ENCODE measurements around the gene SMCO1.
"Not testable (repeated sequence)": the region's sequence is repeated elsewhere in the genome, so short reads cannot be mapped to it uniquely, and the experiment has no call there.

Gene SMCO1

GRCh38 chr3:196496183-196496582 is 19.0 kb downstream of the SMCO1 start:
- DNase-seq: no peak

DNA sequence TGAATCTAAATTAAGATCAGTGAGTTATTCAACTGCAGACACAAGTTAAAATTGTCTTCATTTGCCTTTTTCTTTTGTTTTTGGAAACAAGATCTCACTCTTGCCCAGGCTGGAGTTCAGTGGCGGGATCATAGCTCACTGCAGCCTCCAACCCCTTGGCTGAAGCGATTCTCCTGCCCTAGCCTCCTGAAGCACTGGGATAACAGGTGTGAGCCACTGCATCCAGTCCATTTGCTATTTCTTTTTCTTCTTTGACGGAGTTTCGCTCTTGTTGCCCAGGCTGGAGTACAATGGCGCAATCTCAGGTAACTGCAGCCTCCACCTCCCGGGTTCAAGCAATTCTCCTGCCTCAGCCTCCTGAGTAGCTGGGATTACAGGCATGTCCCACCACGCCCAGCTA is 21.9 kb downstream of the SMCO1 start:
- DNase-seq: no peak

GRCh38 chr3:196492080-196492479 is 23.1 kb downstream of the SMCO1 start:
- no peak for DNase-seq

DNA sequence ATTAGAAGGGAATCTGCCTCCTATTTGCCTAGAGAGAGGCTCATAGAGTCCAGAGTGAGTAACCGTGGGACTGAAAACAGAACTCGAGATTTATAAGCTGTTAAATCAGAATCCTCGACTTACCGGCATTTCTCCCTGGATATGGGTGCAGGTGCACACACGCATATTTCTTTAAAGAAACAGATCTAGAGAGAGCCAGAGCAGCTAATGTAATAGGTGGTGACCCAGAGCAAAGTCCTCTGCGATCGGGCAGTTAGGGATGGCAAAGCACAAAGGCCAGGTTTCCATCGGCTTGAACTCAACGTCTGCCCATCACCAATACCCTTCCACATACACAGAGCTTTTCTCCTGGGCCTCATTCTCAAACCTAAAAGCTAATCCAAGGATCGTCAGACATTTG is 25.4 kb downstream of the SMCO1 start:
- DNase-seq: no peak

- DNase-seq: no peak
These were observed 28.9 kb downstream of the SMCO1 start for GRCh38 chr3:196486263-196486662.

- no peak for DNase-seq
These were observed 37.5 kb downstream of the SMCO1 start for GRCh38 chr3:196477678-196478077.

DNA sequence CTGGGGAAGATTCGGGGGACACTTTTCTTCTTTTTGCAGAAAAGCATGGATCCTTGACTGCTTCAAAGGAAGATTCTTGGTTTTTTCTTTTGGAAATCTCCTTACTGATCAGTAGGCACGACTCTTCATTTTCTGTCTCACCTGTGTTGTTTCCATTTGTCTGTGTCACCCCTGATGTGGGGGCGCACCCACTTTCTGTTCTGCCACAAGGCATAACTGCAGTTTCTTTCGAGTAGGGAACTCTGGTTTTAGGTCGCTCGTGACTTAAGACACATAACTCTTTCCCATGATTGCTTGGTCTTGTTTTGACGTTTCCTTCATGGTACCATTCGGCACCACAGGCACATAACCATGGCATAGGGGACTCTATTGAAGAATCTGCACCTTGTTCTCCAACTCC is 42.9 kb downstream of the SMCO1 start:
- no peak for DNase-seq

DNA sequence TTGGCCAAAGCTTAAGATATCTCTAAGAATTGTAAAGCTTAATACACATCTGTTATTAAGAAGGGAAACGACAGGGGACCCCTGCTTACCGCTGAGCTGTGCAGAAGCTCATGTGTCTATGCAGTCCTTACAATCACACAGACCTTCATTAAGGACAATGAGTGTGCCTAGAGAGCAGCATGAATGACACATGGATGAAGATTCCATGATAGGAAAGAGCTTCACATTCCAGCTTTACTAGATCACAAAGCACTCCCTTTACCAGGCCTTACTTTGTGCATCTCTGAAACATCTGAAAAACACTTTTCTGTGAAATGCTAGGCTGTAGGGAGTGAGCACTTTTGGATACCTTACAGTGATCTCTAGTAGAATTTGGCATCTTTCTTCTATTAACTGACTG is 43.6 kb downstream of the SMCO1 start:
- no peak for DNase-seq

DNA sequence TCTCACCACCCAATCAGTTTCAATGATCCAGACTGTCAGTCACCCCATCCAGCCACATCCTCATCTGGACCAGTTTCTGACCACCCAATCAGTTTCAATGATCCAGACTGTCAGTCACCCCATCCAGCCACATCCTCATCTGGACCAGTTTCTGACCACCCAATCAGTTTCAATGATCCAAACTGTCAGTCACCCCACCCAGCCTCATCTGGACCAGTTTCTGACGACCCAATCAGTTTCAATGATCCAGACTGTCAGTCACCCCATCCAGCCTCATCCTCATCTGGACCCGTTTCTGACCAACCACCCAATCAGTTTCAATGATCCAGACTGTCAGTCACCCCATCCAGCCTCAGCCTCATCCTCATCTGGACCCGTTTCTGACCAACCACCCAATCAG is 45.0 kb downstream of the SMCO1 start:
- DNase-seq: not testable (repeated sequence)

GRCh38 chr3:196463804-196464203 is 51.3 kb downstream of the SMCO1 start:
- DNase-seq: no peak

GRCh38 chr3:196463478-196463756 is 51.7 kb downstream of the SMCO1 start:
- no peak for DNase-seq

- DNase-seq: not testable (repeated sequence)
These were observed 52.3 kb downstream of the SMCO1 start for GRCh38 chr3:196462680-196463477.

GRCh38 chr3:196458063-196458462 is 57.1 kb downstream of the SMCO1 start:
- DNase-seq: no peak

DNA sequence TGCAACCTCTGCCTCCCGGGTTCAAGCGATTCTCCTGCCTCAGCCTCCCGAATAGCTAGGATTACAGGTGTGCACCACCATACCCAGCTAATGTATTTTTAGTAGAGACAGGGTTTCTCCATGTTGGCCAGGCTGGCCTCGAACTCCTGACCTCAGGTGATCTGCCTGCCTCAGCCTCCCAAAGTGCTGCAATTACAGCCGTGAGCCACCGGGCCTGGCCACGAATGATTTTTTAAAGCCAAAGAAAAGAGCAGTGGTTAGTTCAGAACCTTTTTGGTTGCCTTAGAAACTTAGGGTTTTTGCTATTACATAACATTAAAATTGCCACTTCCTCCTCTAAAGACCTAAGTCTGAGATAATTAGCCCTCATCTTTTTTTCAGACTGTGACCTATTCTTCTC is 57.7 kb downstream of the SMCO1 start:
- not testable (repeated sequence) for DNase-seq
